ENCODE measurements around the gene TNFSF15. TPM values are rescaled to one million over a fixed set of nuclear protein-coding genes. Genes with fewer than 3 reads are reported as not detected.
A peak's percentile ranks its signal among the peaks of the same experiment; 100 is the strongest.

Gene TNFSF15
- total RNA-seq, 2 donors from 2014 or later = 0.28 to 0.52 TPM

- intact Hi-C loops (cut with DNase I) = no loop called here
- no peak for DNase-seq (ENCODE audit: low spot score)
Measured at GRCh38 chr9:114798101-114798500, 7.7 kb downstream of the TNFSF15 start.

GRCh38 chr9:114792396-114792795 lies 13.4 kb downstream of the TNFSF15 start:
- no peak for DNase-seq (ENCODE audit: low spot score)
- intact Hi-C loops (cut with DNase I) = no loop called here

- intact Hi-C loops (cut with DNase I) = no loop called here
- DNase-seq (ENCODE audit: low spot score) = no peak
Measured at GRCh38 chr9:114791736-114792135, 14.1 kb downstream of the TNFSF15 start.

- no peak for DNase-seq (ENCODE audit: low spot score)
- intact Hi-C loops (cut with DNase I) = no loop called here
Measured at GRCh38 chr9:114791312-114791711, 14.5 kb downstream of the TNFSF15 start.

GRCh38 chr9:114790521-114790920 lies 15.3 kb downstream of the TNFSF15 start:
- intact Hi-C loops (cut with DNase I) = no loop called here
- DNase-seq (ENCODE audit: low spot score) = no peak

- no peak for DNase-seq (ENCODE audit: low spot score)
- intact Hi-C loops (cut with DNase I) = no loop called here
Measured at GRCh38 chr9:114789006-114789405, 16.8 kb downstream of the TNFSF15 start.

GRCh38 chr9:114787781-114788498 lies 17.9 kb downstream of the TNFSF15 start:
- DNase-seq (ENCODE audit: low spot score) = no peak
- intact Hi-C loops (cut with DNase I) = no loop called here

- intact Hi-C loops (cut with DNase I) = no loop called here
- DNase-seq (ENCODE audit: low spot score) = no peak
Measured at GRCh38 chr9:114787214-114787613, 18.6 kb downstream of the TNFSF15 start.

GRCh38 chr9:114785866-114786650 lies 19.8 kb downstream of the TNFSF15 start:
- intact Hi-C loops (cut with DNase I) = no loop called here
- DNase-seq (ENCODE audit: low spot score) = no peak

- intact Hi-C loops (cut with DNase I) = no loop called here
- DNase-seq (ENCODE audit: low spot score) = no peak
Measured at GRCh38 chr9:114784721-114785279, 21.0 kb downstream of the TNFSF15 start.

GRCh38 chr9:114782586-114782985 lies 23.3 kb downstream of the TNFSF15 start:
- intact Hi-C loops (cut with DNase I) = no loop called here
- no peak for DNase-seq (ENCODE audit: low spot score)

GRCh38 chr9:114779352-114779845 lies 26.4 kb downstream of the TNFSF15 start:
- intact Hi-C loops (cut with DNase I) = no loop called here
- DNase-seq (ENCODE audit: low spot score) = peak; percentile 89

- intact Hi-C loops (cut with DNase I) = no loop called here
- DNase-seq (ENCODE audit: low spot score) = no peak
Measured at GRCh38 chr9:114777821-114778609, 27.8 kb downstream of the TNFSF15 start.

GRCh38 chr9:114776683-114777399 lies 29.0 kb downstream of the TNFSF15 start:
- no peak for DNase-seq (ENCODE audit: low spot score)
- intact Hi-C loops (cut with DNase I) = no loop called here

GRCh38 chr9:114775981-114776380 lies 29.9 kb downstream of the TNFSF15 start:
- no peak for DNase-seq (ENCODE audit: low spot score)
- intact Hi-C loops (cut with DNase I) = no loop called here

- no peak for DNase-seq (ENCODE audit: low spot score)
- intact Hi-C loops (cut with DNase I) = no loop called here
Measured at GRCh38 chr9:114775121-114775520, 30.7 kb downstream of the TNFSF15 start.

- no peak for DNase-seq (ENCODE audit: low spot score)
- intact Hi-C loops (cut with DNase I) = no loop called here
Measured at GRCh38 chr9:114774524-114774923, 31.3 kb downstream of the TNFSF15 start.

- no peak for DNase-seq (ENCODE audit: low spot score)
- intact Hi-C loops (cut with DNase I) = no loop called here
Measured at GRCh38 chr9:114771889-114772288, 34.0 kb downstream of the TNFSF15 start.

- intact Hi-C loops (cut with DNase I) = no loop called here
- DNase-seq (ENCODE audit: low spot score) = no peak
Measured at GRCh38 chr9:114770991-114771390, 34.8 kb downstream of the TNFSF15 start.
